ENCODE results near the gene GJC3. TPM values are rescaled to one million over a fixed set of nuclear protein-coding genes. Genes with fewer than 3 reads are reported as not detected.

Gene GJC3
- total and polyA plus RNA-seq, 9 of the 15 experiments (the other 6 are each of a cell fraction or from before 2014, with no cell fraction given), result 0.10 to 0.45 (median 0.28) TPM; not detected in 1

GRCh38 chr7:99918959-99919813 is 10.2 kb downstream of the GJC3 start, which contains the start of gene TRIM4 (continued):
- TF ChIP-seq ZBTB40 (IDR thresholded peaks at IDR 0.05) (peak; percentile 95), ZBTB40 (CRISPR knock-in tag; IDR thresholded peaks at IDR 0.05) (no peak), NONO (IDR thresholded peaks at IDR 0.05; ENCODE audit: low read depth in 2 of 2, low read length in 1 of 2) (peak; percentile 51 to 77; a peak in 2 of 4 replicates), TRIM24 (IDR thresholded peaks at IDR 0.05) (0 out of 4 replicates have a peak, but pooled peaks of 1 of the 2 experiments have one; percentile 63), ZNF280B (CRISPR knock-in tag; IDR thresholded peaks at IDR 0.05) (no peak), EP400 (IDR thresholded peaks at IDR 0.05) (peak; percentile 88), SMAD4 (CRISPR knock-in tag; conservative IDR thresholded peaks at IDR 0.05) (peak; percentile 26), CEBPG (CRISPR knock-in tag; IDR thresholded peaks at IDR 0.05) (no peak), CEBPG (tag; conservative IDR thresholded peaks at IDR 0.05 in 1 of 2, IDR thresholded peaks at IDR 0.05 in 1 of 2) (no peak), ZNF449 (CRISPR knock-in tag; IDR thresholded peaks at IDR 0.05) (no peak), TBL1XR1 (IDR thresholded peaks at IDR 0.05; ENCODE audit: low read length in 2 of 2) (peak; percentile 54 to 60; a peak in 2 of 4 replicates), NCOA6 (IDR thresholded peaks at IDR 0.05) (peak; percentile 63), SIN3B (IDR thresholded peaks at IDR 0.05; ENCODE audit: low read depth) (peak; percentile 79), NCOA1 (IDR thresholded peaks at IDR 0.05; ENCODE audit: low read depth) (0 out of 2 replicates have a peak, but pooled peaks have one; percentile 46), ILF3 (IDR thresholded peaks at IDR 0.05; ENCODE audit: borderline replicate concordance) (0 out of 2 replicates have a peak, but pooled peaks have one; percentile 87)

Measured in K562 (cell line).